HEK293 (cell line): ENCODE results near the gene STK35.
"Not testable (repeated sequence)": the region's sequence is repeated elsewhere in the genome, so short reads cannot be mapped to it uniquely, and the experiment has no call there.

Experiments
- CTCF ChIA-PET: fragments of 350-600 bp; formaldehyde crosslinking; extraction: SDS; loops from one replicate; lab custom pipeline; 2021; ENCODE audit warnings: antibody characterized with exemption; lab: Yijun Ruan, JAX
- POLR2A ChIA-PET: fragments of 300-600 bp; formaldehyde crosslinking; extraction: SDS; loops from one replicate; lab custom pipeline; 2020; ENCODE audit warnings: antibody characterized with exemption, inconsistent platforms; lab: Yijun Ruan, JAX
- H3K27ac ChIP-seq: fragments of 200-500 bp; sonication (Bioruptor generic); 2 replicates; pipeline ENCODE4 v1.5.1; 2014; ENCODE audit warnings: low read depth, low read length, control low read depth, inconsistent platforms; ENCODE audit errors: extremely low read depth
- H3K36me3 ChIP-seq, 2 experiments: fragments of 200-500 bp in 1 of 2; sonication (Bioruptor generic) in 1 of 2; 1 replicate in 1 of 2; 2 replicates in 1 of 2; pipeline ENCODE4 v1.5.1; 2014 to 2017; ENCODE audit warnings: inconsistent platforms in 2 of 2, low read length in 2 of 2; ENCODE audit not compliant: control insufficient read depth in 2 of 2, insufficient read depth in 1 of 2
- H3K4me1 ChIP-seq: fragments of 200-500 bp; sonication (Bioruptor generic); 2 replicates; pipeline ENCODE4 v1.5.1; 2014; ENCODE audit warnings: mild to moderate bottlenecking, low read length, inconsistent platforms; ENCODE audit not compliant: control insufficient read depth, insufficient read depth
- H3K4me3 ChIP-seq: 2 replicates; pipeline ENCODE4 v1.5.1; 2011; ENCODE audit warnings: low read depth, mild to moderate bottlenecking, control low read depth, low read length, moderate library complexity
- H3K9me3 ChIP-seq: fragments of 200-500 bp; sonication (Bioruptor generic); 2 replicates; pipeline ENCODE4 v1.5.1; 2014; ENCODE audit warnings: low read depth, low read length, inconsistent platforms; ENCODE audit not compliant: control insufficient read depth, insufficient read depth
- HIC1 ChIP-seq: fragments of 450-650 bp; formaldehyde crosslinking; IDR thresholded peaks from 2 replicates; pipeline ENCODE4 v1.5.1; 2016; ENCODE audit warnings: missing biosample characterization, missing genetic modification characterization
- KLF1 ChIP-seq: fragments of 450-650 bp; formaldehyde crosslinking; IDR thresholded peaks from 2 replicates; pipeline ENCODE4 v1.5.1; 2016; ENCODE audit warnings: missing biosample characterization, missing genetic modification characterization
- MYNN ChIP-seq: fragments of 450-650 bp; formaldehyde crosslinking; IDR thresholded peaks from 2 replicates; pipeline ENCODE4 v1.5.1; 2016; ENCODE audit warnings: missing biosample characterization, missing genetic modification characterization, borderline replicate concordance
- PRDM1 ChIP-seq: fragments of 450-650 bp; formaldehyde crosslinking; IDR thresholded peaks from 2 replicates; pipeline ENCODE4; 2016; ENCODE audit warnings: missing biosample characterization, missing genetic modification characterization
- REPIN1 ChIP-seq: fragments of 450-650 bp; formaldehyde crosslinking; IDR thresholded peaks from 2 replicates; pipeline ENCODE4 v1.5.1; 2017; ENCODE audit warnings: missing biosample characterization, missing genetic modification characterization, low read depth
- SETDB1 ChIP-seq: IDR thresholded peaks from one replicate; pipeline ENCODE4 v1.6.1; 2017; ENCODE audit warnings: mild to moderate bottlenecking, low read length, moderate library complexity, mixed read lengths; ENCODE audit not compliant: insufficient read length
- ZBTB1 ChIP-seq: fragments of 450-650 bp; formaldehyde crosslinking; IDR thresholded peaks from 2 replicates; pipeline ENCODE4 v1.5.1; 2016; ENCODE audit warnings: missing biosample characterization, missing genetic modification characterization
- ZEB2 ChIP-seq: fragments of 450-650 bp; formaldehyde crosslinking; IDR thresholded peaks from 2 replicates; pipeline ENCODE4 v1.5.1; 2016; ENCODE audit warnings: missing biosample characterization, missing genetic modification characterization
- ZFP69B ChIP-seq: fragments of 450-650 bp; formaldehyde crosslinking; IDR thresholded peaks from 2 replicates; pipeline ENCODE4 v1.5.1; 2016; ENCODE audit warnings: missing biosample characterization, missing genetic modification characterization
- ZNF112 ChIP-seq: fragments of 450-650 bp; formaldehyde crosslinking; IDR thresholded peaks from 2 replicates; pipeline ENCODE4 v1.5.0; 2017; ENCODE audit warnings: missing biosample characterization, missing genetic modification characterization
- ZNF121 ChIP-seq: fragments of 450-650 bp; formaldehyde crosslinking; IDR thresholded peaks from 2 replicates; pipeline ENCODE4 v1.5.1; 2016; ENCODE audit warnings: missing biosample characterization, missing genetic modification characterization
- ZNF184 ChIP-seq: fragments of 450-650 bp; IDR thresholded peaks from 2 replicates; pipeline ENCODE4 v1.5.1; 2018; ENCODE audit warnings: missing biosample characterization, mild to moderate bottlenecking, missing genetic modification characterization
- ZNF2 ChIP-seq: fragments of 450-650 bp; formaldehyde crosslinking; IDR thresholded peaks from 2 replicates; pipeline ENCODE4 v1.5.1; 2016; ENCODE audit warnings: missing biosample characterization, missing genetic modification characterization
- ZNF214 ChIP-seq: fragments of 450-650 bp; formaldehyde crosslinking; IDR thresholded peaks from 2 replicates; pipeline ENCODE4 v1.5.1; 2017; ENCODE audit warnings: missing biosample characterization, mild to moderate bottlenecking, missing genetic modification characterization, borderline replicate concordance
- ZNF24 ChIP-seq: fragments of 450-650 bp; formaldehyde crosslinking; IDR thresholded peaks from 2 replicates; pipeline ENCODE4 v1.5.1; 2016; ENCODE audit warnings: missing biosample characterization, missing genetic modification characterization
- ZNF354C ChIP-seq: fragments of 450-650 bp; formaldehyde crosslinking; IDR thresholded peaks from 2 replicates; pipeline ENCODE4 v1.5.1; 2016; ENCODE audit warnings: missing biosample characterization, missing genetic modification characterization, low read depth, borderline replicate concordance
- ZNF366 ChIP-seq: fragments of 450-650 bp; formaldehyde crosslinking; conservative IDR thresholded peaks from 2 replicates; pipeline ENCODE4 v1.5.1; 2016; ENCODE audit warnings: missing biosample characterization, missing genetic modification characterization
- ZNF394 ChIP-seq: fragments of 450-650 bp; formaldehyde crosslinking; IDR thresholded peaks from 2 replicates; pipeline ENCODE4 v1.5.1; 2016; ENCODE audit warnings: missing biosample characterization, missing genetic modification characterization, mild to moderate bottlenecking, moderate library complexity, borderline replicate concordance
- ZNF416 ChIP-seq: fragments of 450-650 bp; formaldehyde crosslinking; IDR thresholded peaks from 2 replicates; pipeline ENCODE4 v1.5.1; 2016; ENCODE audit warnings: missing biosample characterization, missing genetic modification characterization
- ZNF501 ChIP-seq: fragments of 450-650 bp; formaldehyde crosslinking; IDR thresholded peaks from 2 replicates; pipeline ENCODE4 v1.5.1; 2016; ENCODE audit warnings: missing biosample characterization, missing genetic modification characterization
- ZNF521 ChIP-seq: fragments of 450-650 bp; formaldehyde crosslinking; IDR thresholded peaks from 2 replicates; pipeline ENCODE4 v1.5.1; 2017; ENCODE audit warnings: missing biosample characterization, mild to moderate bottlenecking, missing genetic modification characterization
- ZNF561 ChIP-seq: fragments of 450-650 bp; IDR thresholded peaks from 2 replicates; pipeline ENCODE4 v1.5.1; 2018; ENCODE audit warnings: missing biosample characterization, missing genetic modification characterization, borderline replicate concordance
- ZNF580 ChIP-seq: fragments of 450-650 bp; formaldehyde crosslinking; IDR thresholded peaks from 2 replicates; pipeline ENCODE4 v1.5.1; 2016; ENCODE audit warnings: missing biosample characterization, missing genetic modification characterization
- ZNF626 ChIP-seq: fragments of 450-650 bp; sonication (Bioruptor Pico); formaldehyde crosslinking; IDR thresholded peaks from 2 replicates; pipeline ENCODE4 v1.5.1; 2018; ENCODE audit warnings: missing biosample characterization, missing genetic modification characterization, inconsistent platforms
- ZNF654 ChIP-seq: fragments of 450-650 bp; formaldehyde crosslinking; IDR thresholded peaks from 2 replicates; pipeline ENCODE4 v1.5.1; 2016; ENCODE audit warnings: low read depth, missing biosample characterization, missing genetic modification characterization
- ZNF692 ChIP-seq: fragments of 450-650 bp; formaldehyde crosslinking; IDR thresholded peaks from 2 replicates; pipeline ENCODE4 v1.5.1; 2016; ENCODE audit warnings: missing biosample characterization, missing genetic modification characterization

STK35 gene

GRCh38 chr20:2171266-2171790 is 69.7 kb downstream of the STK35 start:
- Histone ChIP-seq H3K4me3 (no peak overlapping the region), H3K36me3 (no peaks in the 10 kb centered on the region), H3K27ac (no peak overlapping the region)
- POLR2A ChIA-PET, result interaction anchor here (0.7 kb wide), 1 partner anchor 13 kb away, joined by 3 read pairs; no protein-coding TSS in a partner anchor
- CTCF ChIA-PET, result interaction anchor here (0.7 to 6.0 kb wide), 7 partner anchors 10 to 282 kb away, joined by 3 to 80 read pairs (median 11); no protein-coding TSS in a partner anchor
- no peak for TF ChIP-seq MYNN
- no peak for TF ChIP-seq ZNF214 (tag by site-specific recombination)
- no peak for TF ChIP-seq ZNF24 (tag by site-specific recombination)
- TF ChIP-seq ZNF2, result no peak
- no peak for TF ChIP-seq ZNF112 (tag by site-specific recombination)
- no peak for TF ChIP-seq ZNF184 (tag by site-specific recombination)
- no peak for TF ChIP-seq ZFP69B (tag by site-specific recombination)
- TF ChIP-seq ZNF521 (tag by site-specific recombination), result no peak
- TF ChIP-seq ZNF121 (tag by site-specific recombination), result no peak
- no peak for TF ChIP-seq REPIN1 (tag by site-specific recombination)
- no peak for TF ChIP-seq ZNF354C (tag by site-specific recombination)
- TF ChIP-seq, all 188 proteins: peak for 0
- Histone ChIP-seq H3K9me3 (no peaks in the 10 kb centered on the region), H3K4me1 (no peaks in the 10 kb centered on the region)

GRCh38 chr20:2171840-2172239 is 70.2 kb downstream of the STK35 start:
- ChIA-PET CTCF (interaction anchor here (0.6 to 6.0 kb wide), 42 partner anchors 10 to 1391 kb away, joined by 3 to 80 read pairs (median 6); no protein-coding TSS in a partner anchor), POLR2A (interaction anchor here (0.5 to 1.0 kb wide), 3 partner anchors 13 to 408 kb away, joined by 3 to 5 read pairs (median 3); no protein-coding TSS in a partner anchor)
- H3K4me1 ChIP-seq, H3K36me3 ChIP-seq, H3K27ac ChIP-seq, H3K9me3 ChIP-seq, H3K4me3 ChIP-seq: not testable (repeated sequence)
- TF ChIP-seq PRDM1 (tag by site-specific recombination) (peak; percentile 92), ZNF366 (tag by site-specific recombination) (peak; percentile 79)

GRCh38 chr20:2172305-2173175 is 70.9 kb downstream of the STK35 start:
- H3K9me3 ChIP-seq, result no peaks in the 10 kb centered on the region
- CTCF ChIA-PET, result interaction anchor here (0.5 to 6.0 kb wide), 51 partner anchors 10 to 1391 kb away, joined by 3 to 80 read pairs (median 5); no protein-coding TSS in a partner anchor
- H3K4me3 ChIP-seq, result no peak overlapping the region
- no peaks in the 10 kb centered on the region for H3K36me3 ChIP-seq
- POLR2A ChIA-PET, result interaction anchor here (0.5 to 1.0 kb wide), 2 partner anchors 70 to 409 kb away, joined by 3 to 5 read pairs; no protein-coding TSS in a partner anchor
- no peak overlapping the region for H3K27ac ChIP-seq
- H3K4me1 ChIP-seq, result no peaks in the 10 kb centered on the region
- peak; percentile 95 for TF ChIP-seq ZNF654
- TF ChIP-seq ZNF580 (tag by site-specific recombination), result no peak
- peak; percentile 34; the same call in 1 of the 2 replicates for TF ChIP-seq ZEB2
- TF ChIP-seq ZNF561 (tag by site-specific recombination), result no peak
- no peak for TF ChIP-seq SETDB1
- no peak for TF ChIP-seq KLF1 (tag by site-specific recombination)
- TF ChIP-seq HIC1 (tag by site-specific recombination), result peak; percentile 56; the same call in 1 of the 2 replicates
- no peak for TF ChIP-seq ZNF692 (tag by site-specific recombination)
- peak; percentile 99 for TF ChIP-seq ZNF394
- TF ChIP-seq ZBTB1, result 0 out of 2 replicates have a peak, but pooled peaks have one; percentile 46
- peak; percentile 80 for TF ChIP-seq ZNF501 (tag by site-specific recombination)
- TF ChIP-seq ZNF626 (tag by site-specific recombination), result no peak
- TF ChIP-seq ZNF416, result no peak
